GM12872 (cell line): ENCODE results near the gene UBN2.

Source experiments
- CTCF ChIP-seq: IDR thresholded peaks from 3 replicates; pipeline ENCODE4 v1.5.1; 2011; ENCODE audit warnings: low read depth, mild to moderate bottlenecking, low read length, moderate library complexity; ENCODE audit not compliant: insufficient read depth

The UBN2 gene

GRCh38 chr7:139230774-139231512, at the start of gene UBN2:
UBN2 (plus strand) TSS chr7:139231237; CDS start chr7:139231485, 248 bp downstream.
- TF ChIP-seq CTCF: no peak

- TF ChIP-seq CTCF: no peak
Observed at GRCh38 chr7:139181404-139181803, 49.6 kb upstream of the UBN2 start.

GRCh38 chr7:139182363-139182762, 48.7 kb upstream of the UBN2 start:
- TF ChIP-seq CTCF: no peak

- TF ChIP-seq CTCF: no peak
Observed at GRCh38 chr7:139183251-139183650, 47.8 kb upstream of the UBN2 start.

GRCh38 chr7:139183878-139184338, 47.1 kb upstream of the UBN2 start:
- no peak for TF ChIP-seq CTCF

GRCh38 chr7:139186146-139186545, 44.9 kb upstream of the UBN2 start:
- no peak for TF ChIP-seq CTCF

GRCh38 chr7:139189357-139189756, 41.7 kb upstream of the UBN2 start:
- no peak for TF ChIP-seq CTCF
